Keratinocyte (primary cell): ENCODE data around the gene WSB1.

Experiments used
- EZH2 ChIP-seq: IDR thresholded peaks from one replicate; pipeline ENCODE4 v1.6.1; 2012; ENCODE audit warnings: inconsistent platforms, mild to moderate bottlenecking, low read length, moderate library complexity
- TF ChIP-seq, protein P1 (sequence below), 3 experiments: IDR thresholded peaks in 1 of 3; conservative IDR thresholded peaks in 1 of 3; optimal IDR thresholded peaks in 1 of 3; 2 replicates in 2 of 3; 3 replicates in 1 of 3; pipeline versions ENCODE3 to v1.5.1; 2011; ENCODE audit warnings: low read length in 3 of 3, mild to moderate bottlenecking in 3 of 3, moderate library complexity in 2 of 3, control low read depth in 1 of 3, inconsistent platforms in 1 of 3; ENCODE audit not compliant: insufficient read depth in 2 of 3; ENCODE audit errors: extremely low read depth in 1 of 3

GRCh38 chr17:27306276-27306835, 12.4 kb downstream of the WSB1 start:
- TF ChIP-seq, protein P1, sequence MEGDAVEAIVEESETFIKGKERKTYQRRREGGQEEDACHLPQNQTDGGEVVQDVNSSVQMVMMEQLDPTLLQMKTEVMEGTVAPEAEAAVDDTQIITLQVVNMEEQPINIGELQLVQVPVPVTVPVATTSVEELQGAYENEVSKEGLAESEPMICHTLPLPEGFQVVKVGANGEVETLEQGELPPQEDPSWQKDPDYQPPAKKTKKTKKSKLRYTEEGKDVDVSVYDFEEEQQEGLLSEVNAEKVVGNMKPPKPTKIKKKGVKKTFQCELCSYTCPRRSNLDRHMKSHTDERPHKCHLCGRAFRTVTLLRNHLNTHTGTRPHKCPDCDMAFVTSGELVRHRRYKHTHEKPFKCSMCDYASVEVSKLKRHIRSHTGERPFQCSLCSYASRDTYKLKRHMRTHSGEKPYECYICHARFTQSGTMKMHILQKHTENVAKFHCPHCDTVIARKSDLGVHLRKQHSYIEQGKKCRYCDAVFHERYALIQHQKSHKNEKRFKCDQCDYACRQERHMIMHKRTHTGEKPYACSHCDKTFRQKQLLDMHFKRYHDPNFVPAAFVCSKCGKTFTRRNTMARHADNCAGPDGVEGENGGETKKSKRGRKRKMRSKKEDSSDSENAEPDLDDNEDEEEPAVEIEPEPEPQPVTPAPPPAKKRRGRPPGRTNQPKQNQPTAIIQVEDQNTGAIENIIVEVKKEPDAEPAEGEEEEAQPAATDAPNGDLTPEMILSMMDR (optimal IDR thresholded peaks at IDR 0.05 in 1 of 3, IDR thresholded peaks at IDR 0.05 in 1 of 3, conservative IDR thresholded peaks at IDR 0.05 in 1 of 3; ENCODE audit: extremely low read depth in 1 of 3, insufficient read depth in 2 of 3, low read length in 3 of 3) = no peak
- TF ChIP-seq EZH2 = no peak
